Kidney (tissue), 14 donors: Measurements from ENCODE around the gene TOMM5. TPM values are rescaled to one million over a fixed set of nuclear protein-coding genes. Genes with fewer than 3 reads are reported as not detected.

Experiments
- DNase-seq, 5 donors: peaks; one replicate each; pipeline ENCODE4 v3.0.0-alpha.2; 2013 to 2020
- FAIRE-seq: peaks from 2 replicates; lab custom pipeline; 2012; peaks lifted over from hg19 to GRCh38; lab: Jason Lieb, UNC
- H3K27ac ChIP-seq, 2 donors: one replicate each; pipeline ENCODE4 v1.7.0; 2013; ENCODE audit warnings: low read depth in 2 of 2, low read length in 2 of 2, inconsistent platforms in 1 of 2
- H3K27me3 ChIP-seq: one replicate; pipeline ENCODE4 v1.7.1; 2013; ENCODE audit warnings: low read length, inconsistent platforms; ENCODE audit not compliant: control insufficient read depth, insufficient read depth
- H3K36me3 ChIP-seq, 3 donors: one replicate each; pipeline versions ENCODE4 v1.7.0 to v1.7.1; 2013; ENCODE audit warnings: low read length in 3 of 3, control low read depth in 1 of 3, inconsistent platforms in 1 of 3; ENCODE audit not compliant: insufficient read depth in 3 of 3, control insufficient read depth in 2 of 3
- H3K4me1 ChIP-seq, 3 donors: one replicate each; pipeline versions ENCODE4 v1.7.0 to v1.7.1; 2013; ENCODE audit warnings: low read length in 3 of 3, inconsistent platforms in 1 of 3, low read depth in 1 of 3; ENCODE audit not compliant: control insufficient read depth in 2 of 3, insufficient read depth in 2 of 3
- H3K4me3 ChIP-seq, 3 donors: one replicate each; pipeline versions ENCODE4 v1.7.0 to v1.8.1; 2013; ENCODE audit warnings: low read length in 3 of 3, control low read depth in 1 of 3, inconsistent platforms in 1 of 3
- H3K9ac ChIP-seq, 3 donors: one replicate each; pipeline versions ENCODE4 v1.7.0 to v1.7.1; 2013; ENCODE audit warnings: low read length in 3 of 3, control low read depth in 1 of 3, inconsistent platforms in 1 of 3
- H3K9me3 ChIP-seq, 3 donors: one replicate each; pipeline versions ENCODE4 v1.7.0 to v1.7.1; 2013; ENCODE audit warnings: low read length in 3 of 3, control low read depth in 1 of 3, inconsistent platforms in 1 of 3; ENCODE audit not compliant: control insufficient read depth in 2 of 3, insufficient read depth in 1 of 3
- intact Hi-C: fragments of 100-400 bp; cut with DNase I; formaldehyde crosslinking; loops from one replicate; pipeline ENCODE4 v1.11.1; 2022
- polyA plus RNA-seq: library from polyadenylated mRNA; stranded (reverse); fragments of 350-450 nt; fragmentation: Illumina TruSeq; extraction: RNeasy Lipid Tissue Mini Kit (QIAGEN cat#74804); gene quantifications from one replicate; pipeline ENCODE4 v1.2.3, GENCODE V29; 2014; ENCODE audit warnings: low read depth, low replicate concordance; ENCODE audit not compliant: insufficient read depth
- total RNA-seq: library from RNA; stranded (reverse); fragmentation: NEBNext Ultra II Directional; extraction: Animal tissue kit (Norgen Biotek cat#: 25700); gene quantifications from one replicate; pipeline ENCODE4 v1.2.1, GENCODE V29; 2021
- TF ChIP-seq, protein P1 (sequence below): IDR thresholded peaks from 3 replicates; pipeline ENCODE4 v1.5.1; 2012; ENCODE audit warnings: mild to moderate bottlenecking, moderate library complexity, borderline replicate concordance; ENCODE audit not compliant: insufficient read depth; ENCODE audit errors: extremely low read depth
- donor health status: control.
- donor health status: control.
- donor health status: control.
- donor health status: control.
- donor health status: control.
- donor health status: DM: yes; HTN: yes; CAD: no.
- donor health status: Normal renal cell carcinoma (clear cell type).

The TOMM5 gene
- total and polyA plus RNA-seq, 2 donors from 2014 or later = 59.5 to 197 TPM

DNA sequence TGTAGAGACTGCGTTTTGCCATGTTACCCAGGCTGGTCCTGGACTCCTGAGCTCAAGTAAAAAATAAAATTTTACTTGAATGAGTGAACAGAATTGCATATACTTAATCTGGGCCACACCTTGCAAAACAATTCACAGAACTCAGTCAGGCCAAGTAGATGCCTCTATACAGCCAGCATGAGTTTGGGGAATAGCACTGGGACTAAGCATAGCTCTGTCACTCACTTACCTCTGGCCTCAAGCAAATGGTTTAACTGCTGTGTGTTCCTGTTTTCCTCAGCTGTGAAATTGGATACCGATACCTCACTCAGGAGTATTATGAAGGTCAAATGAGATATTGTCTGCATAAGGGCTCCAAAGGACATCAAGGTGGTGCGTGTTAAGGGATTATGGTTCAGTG lies 47.4 kb upstream of the TOMM5 start:
- DNase-seq (no peak), FAIRE-seq (no peak)
- TF ChIP-seq, protein P1, sequence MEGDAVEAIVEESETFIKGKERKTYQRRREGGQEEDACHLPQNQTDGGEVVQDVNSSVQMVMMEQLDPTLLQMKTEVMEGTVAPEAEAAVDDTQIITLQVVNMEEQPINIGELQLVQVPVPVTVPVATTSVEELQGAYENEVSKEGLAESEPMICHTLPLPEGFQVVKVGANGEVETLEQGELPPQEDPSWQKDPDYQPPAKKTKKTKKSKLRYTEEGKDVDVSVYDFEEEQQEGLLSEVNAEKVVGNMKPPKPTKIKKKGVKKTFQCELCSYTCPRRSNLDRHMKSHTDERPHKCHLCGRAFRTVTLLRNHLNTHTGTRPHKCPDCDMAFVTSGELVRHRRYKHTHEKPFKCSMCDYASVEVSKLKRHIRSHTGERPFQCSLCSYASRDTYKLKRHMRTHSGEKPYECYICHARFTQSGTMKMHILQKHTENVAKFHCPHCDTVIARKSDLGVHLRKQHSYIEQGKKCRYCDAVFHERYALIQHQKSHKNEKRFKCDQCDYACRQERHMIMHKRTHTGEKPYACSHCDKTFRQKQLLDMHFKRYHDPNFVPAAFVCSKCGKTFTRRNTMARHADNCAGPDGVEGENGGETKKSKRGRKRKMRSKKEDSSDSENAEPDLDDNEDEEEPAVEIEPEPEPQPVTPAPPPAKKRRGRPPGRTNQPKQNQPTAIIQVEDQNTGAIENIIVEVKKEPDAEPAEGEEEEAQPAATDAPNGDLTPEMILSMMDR = no peak
- no peak overlapping the region for H3K27ac ChIP-seq
- intact Hi-C loops = no loop called here
- no peaks in the 10 kb centered on the region for H3K9me3 ChIP-seq
- H3K9ac ChIP-seq = no peak overlapping the region
- H3K4me3 ChIP-seq = no peak overlapping the region
- no peaks in the 10 kb centered on the region for H3K27me3 ChIP-seq
- no peaks in the 10 kb centered on the region for H3K4me1 ChIP-seq
- H3K36me3 ChIP-seq = no peaks in the 10 kb centered on the region

DNA sequence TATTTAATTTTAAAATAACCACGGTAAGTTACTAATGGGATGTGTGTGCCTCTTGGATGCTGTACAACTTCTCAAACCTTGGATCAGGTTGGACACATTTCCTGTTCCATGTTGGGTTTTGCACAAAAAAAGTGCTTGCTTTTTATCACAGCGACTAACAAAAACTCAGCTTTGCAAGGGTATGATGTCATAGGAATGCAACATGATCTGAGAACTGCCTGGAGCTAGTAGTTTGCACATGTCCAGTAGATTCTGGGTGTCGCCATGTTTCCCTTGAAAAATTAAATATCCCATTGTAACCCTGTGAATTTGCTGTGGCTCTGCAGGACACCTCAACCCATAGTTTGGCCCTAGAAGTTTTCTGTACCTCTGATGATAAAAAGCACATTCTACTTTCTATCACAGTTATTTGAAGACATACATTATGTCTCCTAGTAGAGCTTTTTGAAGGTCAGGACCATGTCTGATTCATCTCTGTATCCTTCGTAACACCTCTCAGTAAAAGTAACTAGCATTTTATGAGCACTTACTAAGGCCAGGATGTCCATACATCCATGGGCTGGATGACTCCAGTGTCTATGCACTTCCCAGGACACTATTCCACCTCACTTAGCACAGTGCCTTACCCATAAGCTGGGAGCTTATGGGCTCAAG lies 46.8 kb upstream of the TOMM5 start:
- no peaks in the 10 kb centered on the region for H3K4me1 ChIP-seq
- no peaks in the 10 kb centered on the region for H3K36me3 ChIP-seq
- no peak for DNase-seq
- H3K27me3 ChIP-seq = no peaks in the 10 kb centered on the region
- H3K9me3 ChIP-seq = no peaks in the 10 kb centered on the region
- TF ChIP-seq, protein P1 = no peak
- intact Hi-C loops = no loop called here
- no peak overlapping the region for H3K4me3 ChIP-seq
- no peak overlapping the region for H3K9ac ChIP-seq
- FAIRE-seq = no peak
- H3K27ac ChIP-seq = no peak overlapping the region

DNA sequence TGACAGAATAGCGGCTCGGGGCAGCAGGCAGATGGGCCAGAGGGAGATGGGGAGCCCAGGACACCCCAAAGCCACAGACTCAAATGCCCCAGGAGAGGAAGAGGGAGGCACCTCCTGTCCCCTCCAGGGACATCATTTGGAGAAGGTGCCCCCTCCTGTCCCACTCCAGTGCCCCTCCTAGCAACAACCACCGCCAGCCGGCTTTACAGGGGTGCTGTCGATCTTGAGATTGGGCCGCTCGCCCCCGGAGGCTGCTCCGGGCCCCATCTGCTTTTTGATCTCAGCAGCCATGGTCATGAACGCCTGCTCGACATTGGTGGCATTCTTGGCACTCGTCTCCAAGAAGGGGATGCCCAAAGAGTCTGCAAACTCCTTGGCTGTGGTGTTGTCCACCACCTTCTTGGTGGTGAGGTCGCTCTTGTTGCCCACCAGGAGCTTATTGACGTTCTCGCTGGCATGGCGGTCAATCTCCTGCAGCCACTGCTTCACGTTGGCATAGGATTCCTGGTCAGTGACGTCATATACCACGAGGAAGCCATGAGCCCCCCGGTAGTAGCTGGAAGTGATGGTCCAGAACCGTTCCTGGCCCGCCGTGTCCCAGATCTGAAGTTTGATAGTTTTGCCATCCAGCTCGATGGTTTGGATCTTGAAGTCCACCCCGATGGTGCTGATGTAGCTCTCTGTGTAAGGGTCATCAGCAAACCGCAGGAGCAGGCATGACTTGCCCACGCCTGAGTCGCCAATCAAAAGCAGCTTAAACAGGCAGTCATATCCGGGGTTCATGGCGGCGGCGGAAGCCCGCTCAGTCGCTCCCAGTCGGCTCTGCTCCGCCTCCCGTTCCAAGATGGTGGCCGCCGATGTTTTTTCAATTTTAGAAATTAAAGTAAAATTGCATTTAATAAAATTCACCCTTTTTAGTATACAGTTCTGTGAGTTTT lies 44.4 kb upstream of the TOMM5 start:
- DNase-seq (no peak), FAIRE-seq (no peak)
- Histone ChIP-seq H3K4me3 (no peak overlapping the region), H3K9me3 (no peaks in the 10 kb centered on the region), H3K9ac (no peak overlapping the region), H3K4me1 (no peaks in the 10 kb centered on the region), H3K27me3 (no peaks in the 10 kb centered on the region), H3K36me3 (no peaks in the 10 kb centered on the region), H3K27ac (no peak overlapping the region)
- intact Hi-C loops = no loop called here
- TF ChIP-seq, protein P1 = no peak
